MM.1S (cell line): ENCODE results near the gene AGAP1.

Experiments used
- DNase-seq: peaks from one replicate; pipeline ENCODE4 v3.0.0-alpha.2; 2015
- H2AFZ ChIP-seq: fragments of 300-600 bp; sonication (generic); 2 replicates; pipeline ENCODE4 v1.6.0; 2016; ENCODE audit warnings: antibody characterized with exemption, low read length
- H3F3A ChIP-seq: fragments of 300-600 bp; sonication (generic); 2 replicates; pipeline ENCODE4 v1.6.1; 2016; ENCODE audit warnings: mild to moderate bottlenecking, antibody characterized with exemption, low read length, moderate library complexity, mixed read lengths; ENCODE audit not compliant: insufficient read depth
- H3K27ac ChIP-seq: fragments of 300-600 bp; sonication (generic); 2 replicates; pipeline ENCODE4 v1.5.1; 2016; ENCODE audit warnings: mild to moderate bottlenecking, low read length
- H3K27me3 ChIP-seq: fragments of 300-600 bp; sonication (generic); replicated peaks from 2 replicates; pipeline ENCODE4 v1.6.0; 2016; ENCODE audit warnings: low read length; ENCODE audit not compliant: insufficient read depth
- H3K36me3 ChIP-seq: fragments of 300-600 bp; sonication (generic); replicated peaks from 2 replicates; pipeline ENCODE4 v1.6.1; 2016; ENCODE audit warnings: mild to moderate bottlenecking, low read length, mixed read lengths; ENCODE audit not compliant: insufficient read depth
- H3K4me1 ChIP-seq: fragments of 300-600 bp; sonication (generic); 2 replicates; pipeline ENCODE4 v1.6.1; 2016; ENCODE audit warnings: low read length, mixed read lengths
- H3K4me2 ChIP-seq: fragments of 300-600 bp; sonication (generic); 2 replicates; pipeline ENCODE4 v1.6.0; 2016; ENCODE audit warnings: low read depth, low read length
- H3K4me3 ChIP-seq: fragments of 300-600 bp; sonication (generic); 2 replicates; pipeline ENCODE4 v1.5.1; 2016; ENCODE audit warnings: low read length, mixed read lengths
- H3K79me2 ChIP-seq: fragments of 300-600 bp; sonication (generic); 2 replicates; pipeline ENCODE4 v1.6.1; 2016; ENCODE audit warnings: mixed run types, low read length, mixed read lengths
- H3K9ac ChIP-seq: fragments of 300-600 bp; sonication (generic); 2 replicates; pipeline ENCODE4 v1.6.1; 2016; ENCODE audit warnings: low read length, mixed read lengths
- H3K9me2 ChIP-seq: fragments of 300-600 bp; sonication (generic); replicated peaks from 2 replicates; pipeline ENCODE4 v1.6.1; 2016; ENCODE audit warnings: mild to moderate bottlenecking, low read length, mixed read lengths; ENCODE audit not compliant: insufficient read depth
- H3K9me3 ChIP-seq: fragments of 300-600 bp; sonication (generic); replicated peaks from 2 replicates; pipeline ENCODE4 v1.6.1; 2016; ENCODE audit warnings: mild to moderate bottlenecking, low read length, mixed read lengths; ENCODE audit not compliant: insufficient read depth
- H4K20me1 ChIP-seq: fragments of 300-600 bp; sonication (generic); 2 replicates; pipeline ENCODE4 v1.6.1; 2016; ENCODE audit warnings: mild to moderate bottlenecking, low read length, moderate library complexity, mixed read lengths; ENCODE audit not compliant: insufficient read depth
- EZH2 ChIP-seq: fragments of 300-600 bp; sonication (generic); optimal IDR thresholded peaks from 2 replicates; pipeline ENCODE3; 2017; ENCODE audit warnings: low read depth, mild to moderate bottlenecking, antibody characterized with exemption, low read length, mixed read lengths
- EZH2phosphoT487 ChIP-seq: fragments of 300-600 bp; sonication (generic); IDR thresholded peaks from 2 replicates; pipeline ENCODE4 v1.6.1; 2018; ENCODE audit warnings: antibody characterized with exemption, low read length
- TF ChIP-seq, protein P1 (sequence below): fragments of 300-600 bp; sonication (generic); IDR thresholded peaks from 2 replicates; pipeline ENCODE4 v1.5.1; 2016; ENCODE audit warnings: antibody characterized with exemption, low read length, mixed read lengths

Gene AGAP1

DNA sequence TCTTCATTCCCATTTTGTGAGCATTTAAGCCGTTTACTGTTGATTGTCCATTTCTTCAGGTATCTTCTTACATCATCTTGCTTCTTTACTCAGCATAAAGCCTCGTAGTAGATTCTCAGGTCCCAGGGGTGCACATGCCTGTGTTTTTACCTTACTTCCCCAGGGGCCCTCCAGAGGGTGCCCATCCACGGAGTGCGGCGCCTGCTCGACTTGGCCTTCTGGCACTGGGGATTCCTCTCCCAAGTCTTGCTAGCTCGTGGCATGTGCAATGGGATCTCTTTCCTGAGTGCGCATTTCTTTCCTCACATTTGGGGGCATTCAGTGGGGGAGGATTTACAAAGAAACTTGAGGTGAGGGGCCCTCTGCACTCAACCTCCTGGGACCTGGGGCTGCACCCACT is 148.1 kb downstream of the AGAP1 start:
- H4K20me1 ChIP-seq: no peaks in the 10 kb centered on the region

DNA sequence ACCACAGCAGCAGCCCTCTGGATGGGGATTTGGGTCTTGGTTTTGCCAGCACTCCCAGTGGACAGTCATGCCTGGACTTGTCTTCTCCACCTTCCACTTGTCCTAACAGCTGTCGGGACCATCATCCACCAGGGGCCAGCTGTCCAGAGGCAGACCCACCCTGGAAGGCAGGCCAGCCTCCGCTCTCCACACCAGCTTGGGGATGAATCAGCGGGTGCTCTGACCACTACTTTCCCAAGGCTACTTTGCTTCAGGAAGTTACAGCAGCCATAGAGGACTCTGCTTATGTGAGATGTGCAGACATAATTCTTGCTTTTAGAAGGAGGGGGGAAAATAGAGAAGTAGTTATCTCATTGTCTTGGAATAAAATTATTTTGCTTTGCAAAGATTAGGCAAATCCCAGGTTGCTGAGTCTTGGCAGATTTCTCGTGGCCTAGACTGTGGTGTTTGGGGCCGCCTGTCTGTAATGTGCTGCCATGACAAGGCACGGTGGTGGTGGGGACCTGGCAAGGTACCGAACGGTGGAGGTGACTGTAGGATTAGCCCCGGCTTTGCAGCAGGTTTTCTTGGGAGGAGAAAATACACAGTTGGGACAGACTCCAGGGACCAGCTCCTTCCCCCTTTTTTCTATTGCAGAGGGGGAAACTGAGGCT is 148.7 kb downstream of the AGAP1 start:
- H3K9me3 ChIP-seq: no peaks in the 10 kb centered on the region
- H3K9me2 ChIP-seq: no peaks in the 10 kb centered on the region
- H3K4me1 ChIP-seq: peaks cover 2% of the 10 kb centered on the region; the same call in 1 of the 2 replicates
- no peak for TF ChIP-seq EZH2
- TF ChIP-seq EZH2phosphoT487: no peak
- TF ChIP-seq, protein P1, sequence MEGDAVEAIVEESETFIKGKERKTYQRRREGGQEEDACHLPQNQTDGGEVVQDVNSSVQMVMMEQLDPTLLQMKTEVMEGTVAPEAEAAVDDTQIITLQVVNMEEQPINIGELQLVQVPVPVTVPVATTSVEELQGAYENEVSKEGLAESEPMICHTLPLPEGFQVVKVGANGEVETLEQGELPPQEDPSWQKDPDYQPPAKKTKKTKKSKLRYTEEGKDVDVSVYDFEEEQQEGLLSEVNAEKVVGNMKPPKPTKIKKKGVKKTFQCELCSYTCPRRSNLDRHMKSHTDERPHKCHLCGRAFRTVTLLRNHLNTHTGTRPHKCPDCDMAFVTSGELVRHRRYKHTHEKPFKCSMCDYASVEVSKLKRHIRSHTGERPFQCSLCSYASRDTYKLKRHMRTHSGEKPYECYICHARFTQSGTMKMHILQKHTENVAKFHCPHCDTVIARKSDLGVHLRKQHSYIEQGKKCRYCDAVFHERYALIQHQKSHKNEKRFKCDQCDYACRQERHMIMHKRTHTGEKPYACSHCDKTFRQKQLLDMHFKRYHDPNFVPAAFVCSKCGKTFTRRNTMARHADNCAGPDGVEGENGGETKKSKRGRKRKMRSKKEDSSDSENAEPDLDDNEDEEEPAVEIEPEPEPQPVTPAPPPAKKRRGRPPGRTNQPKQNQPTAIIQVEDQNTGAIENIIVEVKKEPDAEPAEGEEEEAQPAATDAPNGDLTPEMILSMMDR: no peak
- H2AFZ ChIP-seq: no peak overlapping the region
- no peak overlapping the region for H3K4me2 ChIP-seq
- H3K36me3 ChIP-seq: no peaks in the 10 kb centered on the region
- no peak overlapping the region for H3K27ac ChIP-seq
- H3K9ac ChIP-seq: no peak overlapping the region
- H3K4me3 ChIP-seq: no peak overlapping the region
- no peak for DNase-seq
- no peaks in the 10 kb centered on the region for H3F3A ChIP-seq
- peaks cover 91% of the 10 kb centered on the region for H3K79me2 ChIP-seq
- H3K27me3 ChIP-seq: no peaks in the 10 kb centered on the region
- no peaks in the 10 kb centered on the region for H4K20me1 ChIP-seq

More for the DNA sequence above, 148.1 kb downstream of the AGAP1 start:
- Histone ChIP-seq H3K9ac (no peak overlapping the region), H3K36me3 (no peaks in the 10 kb centered on the region), H3K4me3 (no peak overlapping the region), H2AFZ (no peak overlapping the region), H3K9me2 (no peaks in the 10 kb centered on the region), H3K27me3 (no peaks in the 10 kb centered on the region), H3K9me3 (no peaks in the 10 kb centered on the region), H3K27ac (no peak overlapping the region), H3K4me1 (no peaks in the 10 kb centered on the region), H3F3A (no peaks in the 10 kb centered on the region), H3K4me2 (no peak overlapping the region), H3K79me2 (peaks cover 91% of the 10 kb centered on the region)
- TF ChIP-seq, protein P1: no peak
- TF ChIP-seq EZH2 (no peak), EZH2phosphoT487 (no peak)
- DNase-seq: no peak

DNA sequence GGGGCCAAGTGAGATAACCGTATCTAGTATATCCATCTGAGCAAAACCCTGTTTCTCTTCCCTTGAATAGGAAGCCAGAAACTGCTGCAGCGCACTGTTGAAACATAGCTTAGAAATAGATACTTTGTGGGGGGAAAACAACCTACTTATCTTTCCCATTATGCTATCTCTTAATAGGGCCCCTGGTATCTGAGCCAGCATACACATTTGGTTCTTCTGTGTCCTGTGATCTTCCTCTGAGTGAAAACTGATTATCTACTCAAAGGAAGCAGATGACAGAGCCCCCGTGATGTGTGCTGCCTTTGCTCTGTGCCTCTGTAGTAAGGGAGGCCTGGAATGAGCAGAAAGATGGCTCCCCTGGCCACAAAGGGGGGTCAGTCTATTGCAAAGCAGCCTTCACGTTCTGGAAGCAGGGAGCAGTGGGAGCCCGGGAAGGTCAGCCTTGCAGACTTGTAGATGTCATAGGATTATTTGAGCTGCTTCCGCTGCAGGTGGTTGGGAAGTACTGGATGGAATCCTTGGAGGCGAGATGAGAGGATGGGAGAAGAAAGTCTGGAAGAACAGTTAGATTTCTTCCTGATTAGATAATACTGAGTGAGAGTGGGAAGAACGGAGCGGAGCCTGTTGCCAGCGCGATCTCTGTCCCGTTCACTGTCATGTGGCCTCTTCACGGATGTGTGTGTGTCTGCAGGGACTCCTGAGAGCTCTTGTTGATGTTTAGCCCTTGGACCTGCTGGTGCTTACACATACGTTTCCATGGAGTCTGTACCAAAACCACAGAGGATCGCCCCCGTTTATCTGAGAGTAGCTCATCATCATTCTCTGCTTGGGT is 150.1 kb downstream of the AGAP1 start:
- Histone ChIP-seq H3K36me3 (no peaks in the 10 kb centered on the region), H3K79me2 (peaks cover 88% of the 10 kb centered on the region)
- TF ChIP-seq EZH2phosphoT487 (no peak), EZH2 (no peak)
- TF ChIP-seq, protein P1: no peak

More for the DNA sequence above, 150.1 kb downstream of the AGAP1 start:
- Histone ChIP-seq H3F3A (no peaks in the 10 kb centered on the region), H3K27ac (no peak overlapping the region), H3K9me3 (no peaks in the 10 kb centered on the region), H3K27me3 (no peaks in the 10 kb centered on the region), H2AFZ (no peak overlapping the region), H3K9me2 (no peaks in the 10 kb centered on the region), H3K4me2 (no peak overlapping the region), H4K20me1 (no peaks in the 10 kb centered on the region), H3K9ac (no peak overlapping the region), H3K4me1 (peaks cover 10% of the 10 kb centered on the region), H3K4me3 (no peak overlapping the region)
- no peak for DNase-seq
